Fibroblast of villous mesenchyme (primary cell): ENCODE results near the gene CCL15. TPM values are rescaled to one million over a fixed set of nuclear protein-coding genes. Genes with fewer than 3 reads are reported as not detected.
A peak's percentile ranks its signal among the peaks of the same experiment; 100 is the strongest.

Experiments
- DNase-seq: peaks from one replicate; pipeline ENCODE4 v3.0.0-alpha.2; 2010; ENCODE audit warnings: low read depth
- H3K4me3 ChIP-seq: 2 replicates; pipeline ENCODE4 v1.5.1; 2011; ENCODE audit warnings: low read depth, mild to moderate bottlenecking, low read length
- total RNA-seq: library from RNA; depleted of rRNA; stranded (reverse); fragments of >200 nt; gene quantifications from 2 replicates; pipeline ENCODE4 v1.2.3, GENCODE V29; 2012
- TF ChIP-seq, protein P1 (sequence below): IDR thresholded peaks from 2 replicates; pipeline ENCODE4 v1.5.1; 2012; ENCODE audit warnings: low read depth, mild to moderate bottlenecking, low read length; ENCODE audit not compliant: insufficient read depth

The CCL15 gene
- total RNA-seq, 1 donor: not detected

GRCh38 chr17:35972535-35972934 is 28.8 kb downstream of the CCL15 start:
- TF ChIP-seq, protein P1, sequence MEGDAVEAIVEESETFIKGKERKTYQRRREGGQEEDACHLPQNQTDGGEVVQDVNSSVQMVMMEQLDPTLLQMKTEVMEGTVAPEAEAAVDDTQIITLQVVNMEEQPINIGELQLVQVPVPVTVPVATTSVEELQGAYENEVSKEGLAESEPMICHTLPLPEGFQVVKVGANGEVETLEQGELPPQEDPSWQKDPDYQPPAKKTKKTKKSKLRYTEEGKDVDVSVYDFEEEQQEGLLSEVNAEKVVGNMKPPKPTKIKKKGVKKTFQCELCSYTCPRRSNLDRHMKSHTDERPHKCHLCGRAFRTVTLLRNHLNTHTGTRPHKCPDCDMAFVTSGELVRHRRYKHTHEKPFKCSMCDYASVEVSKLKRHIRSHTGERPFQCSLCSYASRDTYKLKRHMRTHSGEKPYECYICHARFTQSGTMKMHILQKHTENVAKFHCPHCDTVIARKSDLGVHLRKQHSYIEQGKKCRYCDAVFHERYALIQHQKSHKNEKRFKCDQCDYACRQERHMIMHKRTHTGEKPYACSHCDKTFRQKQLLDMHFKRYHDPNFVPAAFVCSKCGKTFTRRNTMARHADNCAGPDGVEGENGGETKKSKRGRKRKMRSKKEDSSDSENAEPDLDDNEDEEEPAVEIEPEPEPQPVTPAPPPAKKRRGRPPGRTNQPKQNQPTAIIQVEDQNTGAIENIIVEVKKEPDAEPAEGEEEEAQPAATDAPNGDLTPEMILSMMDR: no peak
- no peak for DNase-seq

DNA sequence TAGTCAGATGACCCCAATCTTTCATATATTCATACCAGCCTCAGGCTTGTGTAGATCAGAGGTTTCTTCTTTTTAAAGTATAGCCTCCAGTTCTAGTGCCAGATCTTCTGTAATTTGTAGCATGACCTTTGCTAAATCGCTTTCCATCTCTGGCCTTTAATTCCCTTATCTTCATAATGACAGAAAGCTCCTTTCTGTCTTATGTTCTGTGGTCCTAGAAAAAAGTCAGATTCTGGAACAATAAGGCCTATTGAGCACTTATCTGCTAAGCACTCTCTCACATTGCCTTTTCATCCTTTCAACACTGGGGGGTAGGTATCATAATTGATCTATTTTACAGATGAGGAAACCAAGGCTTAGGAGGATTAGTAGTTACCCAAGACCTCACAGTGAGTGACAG is 29.3 kb downstream of the CCL15 start:
- TF ChIP-seq, protein P1: no peak
- no peak for DNase-seq
- H3K4me3 ChIP-seq: no peak overlapping the region

More at GRCh38 chr17:35972535-35972934, 28.8 kb downstream of the CCL15 start:
- no peak overlapping the region for H3K4me3 ChIP-seq

GRCh38 chr17:35969558-35970380 is 31.6 kb downstream of the CCL15 start:
- TF ChIP-seq, protein P1: peak; percentile 80
- DNase-seq: peak; percentile 82
- H3K4me3 ChIP-seq: no peak overlapping the region

DNA sequence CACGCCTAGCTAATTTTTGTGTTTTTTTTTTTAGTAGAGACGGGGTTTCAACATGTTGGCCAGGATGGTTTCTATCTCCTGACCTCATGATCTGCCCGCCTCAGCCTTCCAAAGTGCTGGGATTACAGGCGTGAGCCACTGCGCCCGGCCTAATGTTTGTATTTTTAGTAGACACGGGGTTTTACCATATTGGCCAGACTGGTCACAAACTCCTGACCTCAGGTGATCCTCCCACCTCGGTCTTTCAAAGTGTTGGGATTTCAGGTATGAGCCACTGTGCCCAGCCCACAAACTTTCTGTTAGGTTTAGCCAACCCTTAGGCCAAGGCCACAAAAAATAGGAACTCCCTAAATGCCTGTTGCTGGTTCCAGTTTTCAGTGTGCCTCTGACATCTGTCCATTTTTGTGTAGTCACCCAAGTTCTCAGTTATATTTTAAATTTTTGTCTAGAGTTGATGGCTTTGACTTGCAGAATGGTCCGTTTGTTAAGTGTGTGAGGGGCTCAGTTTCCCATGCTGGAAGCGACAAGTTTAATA is 32.8 kb downstream of the CCL15 start:
- no peak overlapping the region for H3K4me3 ChIP-seq
- no peak for DNase-seq
- TF ChIP-seq, protein P1: no peak

- H3K4me3 ChIP-seq: no peak overlapping the region
- no peak for DNase-seq
- TF ChIP-seq, protein P1: no peak
Observed at GRCh38 chr17:35965272-35965671, 36.1 kb downstream of the CCL15 start.

- TF ChIP-seq, protein P1: no peak
- DNase-seq: no peak
- H3K4me3 ChIP-seq: no peak overlapping the region
Observed at GRCh38 chr17:35963663-35964062, 37.7 kb downstream of the CCL15 start.
